GM18526 (cell line): ENCODE data around the gene PDGFC.

ENCODE experiments used
- POLR2A ChIP-seq: IDR thresholded peaks from 3 replicates; pipeline ENCODE4 v1.6.1; 2011; ENCODE audit not compliant: insufficient read length; ENCODE audit errors: extremely low read depth

The PDGFC gene

DNA sequence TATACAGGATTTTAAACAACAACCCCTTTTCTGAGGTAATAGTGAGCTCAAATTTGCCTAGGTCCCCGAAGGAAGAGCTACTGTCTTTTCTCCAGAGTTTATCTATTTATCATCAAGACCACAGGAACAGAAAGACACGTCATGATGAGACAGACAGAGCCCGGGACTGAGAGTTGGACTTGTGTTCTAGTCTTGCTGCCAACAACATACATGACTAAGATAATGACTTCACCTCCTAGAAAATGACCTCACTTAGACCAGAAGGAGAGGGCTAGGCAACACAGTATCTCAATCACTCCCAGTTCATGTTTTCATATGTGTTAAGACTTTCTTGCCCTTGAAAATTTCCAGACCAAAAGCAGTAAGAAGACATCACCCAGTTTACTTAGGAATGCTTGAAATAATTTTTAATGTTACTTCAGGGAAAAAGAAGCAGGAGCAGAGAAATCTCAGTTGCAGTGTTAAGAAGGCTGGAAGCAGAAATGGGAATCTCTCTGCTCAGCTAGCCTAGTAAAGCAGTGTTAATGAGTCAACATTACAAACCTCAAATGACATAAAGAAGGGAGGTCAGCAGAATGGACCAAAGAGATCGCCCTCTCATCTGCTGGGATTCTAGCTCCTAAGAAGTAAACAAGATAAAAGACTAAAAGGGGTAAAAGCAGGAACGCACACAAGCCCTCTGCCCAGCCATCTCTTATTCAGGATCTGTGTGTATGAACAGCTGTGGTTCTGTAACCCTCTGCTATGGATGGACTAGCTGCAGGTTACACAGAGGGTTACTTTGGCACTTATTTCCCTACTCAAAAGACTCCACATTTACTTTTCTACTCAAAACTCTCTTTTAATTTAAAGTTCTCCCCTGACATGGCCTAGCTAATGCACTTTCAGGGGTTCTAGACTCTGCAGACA is 24.8 kb downstream of the PDGFC start:
- no peak for TF ChIP-seq POLR2A

- TF ChIP-seq POLR2A: no peak
Measured at GRCh38 chr4:156945532-156945931, 26.1 kb downstream of the PDGFC start.

GRCh38 chr4:156942991-156943390 is 28.6 kb downstream of the PDGFC start:
- no peak for TF ChIP-seq POLR2A

- TF ChIP-seq POLR2A: no peak
Measured at GRCh38 chr4:156941940-156942548, 29.6 kb downstream of the PDGFC start.

DNA sequence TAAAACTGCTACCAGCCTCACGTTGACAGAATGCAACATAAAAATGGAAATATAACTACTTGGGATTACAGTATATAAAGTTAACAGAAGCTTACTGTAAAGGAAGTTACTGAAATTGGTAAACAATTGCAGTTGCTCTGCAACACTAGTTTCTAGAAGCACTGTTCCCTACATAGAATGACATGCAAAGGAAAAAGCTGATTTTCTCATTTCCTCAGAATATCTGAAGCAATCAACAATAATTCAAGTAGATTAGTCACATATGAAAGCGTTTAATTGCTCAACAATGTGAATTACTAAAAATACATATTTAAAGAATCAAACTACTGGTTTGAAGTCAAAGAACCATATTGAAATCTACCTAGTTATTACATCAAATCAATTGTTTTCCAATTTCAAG is 31.8 kb downstream of the PDGFC start:
- TF ChIP-seq POLR2A: no peak

DNA sequence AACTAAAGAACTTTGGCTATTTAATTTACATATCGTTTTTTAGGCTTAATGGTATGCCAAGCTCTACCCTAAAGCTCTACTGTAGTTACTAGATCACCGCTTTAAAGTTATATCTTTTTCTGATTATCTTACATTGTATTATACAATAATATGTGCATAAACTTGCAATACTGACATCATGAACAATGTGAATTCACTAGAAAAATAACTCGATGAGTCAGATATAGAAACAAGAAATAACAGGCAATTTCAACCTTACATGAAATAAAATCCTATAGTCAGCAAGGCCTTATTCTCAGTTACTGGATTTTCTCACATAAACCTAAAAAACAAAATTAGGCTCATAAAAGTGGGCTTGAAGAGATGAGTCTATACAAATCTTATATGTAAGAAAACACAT is 32.5 kb downstream of the PDGFC start:
- no peak for TF ChIP-seq POLR2A

GRCh38 chr4:156934259-156934635 is 37.4 kb downstream of the PDGFC start:
- no peak for TF ChIP-seq POLR2A

GRCh38 chr4:156933633-156934258 is 37.9 kb downstream of the PDGFC start:
- no peak for TF ChIP-seq POLR2A

DNA sequence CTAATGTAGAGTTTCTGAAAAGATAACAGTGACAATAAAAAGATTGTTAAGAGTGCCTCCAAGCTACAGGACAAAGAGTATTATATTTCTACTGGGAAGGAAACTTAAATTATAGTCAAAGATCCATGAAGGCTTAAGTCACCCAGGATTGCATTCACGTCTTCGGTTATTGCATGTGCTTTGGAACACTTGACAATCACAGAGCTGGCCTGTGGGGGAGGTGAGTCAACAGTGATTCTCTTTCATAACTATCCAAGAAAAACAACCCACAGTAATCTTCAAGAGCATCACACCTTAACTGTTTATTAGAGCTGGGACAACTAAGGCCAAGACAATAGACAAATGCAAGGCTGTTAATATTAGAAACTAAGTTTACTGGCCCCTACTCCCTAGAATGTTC is 40.3 kb downstream of the PDGFC start:
- no peak for TF ChIP-seq POLR2A

GRCh38 chr4:156929386-156930105 is 42.1 kb downstream of the PDGFC start:
- TF ChIP-seq POLR2A: no peak

- TF ChIP-seq POLR2A: no peak
Measured at GRCh38 chr4:156924774-156925315, 46.8 kb downstream of the PDGFC start.

GRCh38 chr4:156923525-156923924 is 48.1 kb downstream of the PDGFC start:
- TF ChIP-seq POLR2A: no peak

DNA sequence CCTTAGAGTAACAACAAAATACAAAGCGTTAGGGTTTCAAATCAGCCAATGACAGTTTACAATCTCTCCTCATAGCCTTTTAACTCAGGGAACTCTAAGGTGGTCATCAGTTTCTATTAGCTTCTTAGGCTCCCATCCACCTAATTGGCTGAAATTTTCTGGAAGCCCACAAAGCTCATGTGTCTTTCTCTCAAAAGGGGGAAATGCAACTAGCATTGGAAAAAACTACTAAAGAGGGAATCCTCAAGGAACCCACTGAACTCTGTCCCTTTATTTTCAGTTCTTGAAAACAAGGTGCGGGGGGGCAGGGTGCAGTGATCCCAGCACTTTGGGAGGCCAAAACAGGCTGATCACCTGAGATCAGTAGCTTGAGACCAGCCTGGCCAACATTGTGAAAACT is 56.4 kb downstream of the PDGFC start:
- no peak for TF ChIP-seq POLR2A

DNA sequence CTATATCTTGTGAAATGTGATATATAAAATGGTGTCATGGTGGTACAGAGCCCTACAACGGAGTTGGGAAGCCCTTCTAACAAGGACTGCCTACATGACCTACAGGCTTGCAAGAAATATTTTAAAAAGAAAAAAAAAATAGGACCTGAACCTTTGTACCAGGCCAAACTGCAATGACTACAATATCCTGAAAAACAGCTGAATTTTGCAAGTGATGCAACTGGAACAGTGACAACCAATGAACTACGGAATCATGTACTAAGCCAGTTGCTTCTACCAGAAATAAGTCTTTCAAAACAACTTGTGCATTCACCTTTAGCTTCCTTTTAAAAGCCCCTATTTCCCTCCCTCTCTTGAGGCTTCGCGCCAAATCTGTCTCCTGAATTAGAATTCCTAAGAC is 58.4 kb downstream of the PDGFC start:
- no peak for TF ChIP-seq POLR2A

- no peak for TF ChIP-seq POLR2A
Measured at GRCh38 chr4:156909010-156909409, 62.6 kb downstream of the PDGFC start.
